HG02884 (cell line): ENCODE results near the gene RAB32.

Experiments
- ATAC-seq: cut with Tn5 transposase; IDR thresholded peaks from one replicate; pipeline ENCODE4 v1.9.1; 2021; ENCODE audit warnings: mild to moderate bottlenecking, moderate library complexity; ENCODE audit not compliant: unreplicated experiment

RAB32 gene

DNA sequence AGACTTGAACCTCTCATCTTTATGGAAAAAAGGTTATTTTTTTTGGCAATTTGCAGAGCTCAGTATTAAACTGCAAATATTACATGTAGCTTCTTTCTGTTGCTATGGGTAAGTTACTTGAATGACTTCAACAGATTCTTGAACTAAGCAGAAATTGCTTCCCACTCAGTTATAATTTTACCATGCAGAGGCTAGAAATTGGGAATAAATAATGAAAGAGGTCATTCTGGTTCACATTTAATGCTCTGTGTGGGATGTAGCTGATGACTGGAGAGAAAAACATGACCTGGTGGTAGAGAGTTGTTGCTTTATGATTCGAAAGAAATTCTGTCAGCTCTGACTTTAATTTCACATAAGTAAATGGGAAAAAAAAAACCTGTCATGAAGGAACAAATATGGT lies 38.3 kb downstream of the RAB32 start:
- ATAC-seq: no peak

DNA sequence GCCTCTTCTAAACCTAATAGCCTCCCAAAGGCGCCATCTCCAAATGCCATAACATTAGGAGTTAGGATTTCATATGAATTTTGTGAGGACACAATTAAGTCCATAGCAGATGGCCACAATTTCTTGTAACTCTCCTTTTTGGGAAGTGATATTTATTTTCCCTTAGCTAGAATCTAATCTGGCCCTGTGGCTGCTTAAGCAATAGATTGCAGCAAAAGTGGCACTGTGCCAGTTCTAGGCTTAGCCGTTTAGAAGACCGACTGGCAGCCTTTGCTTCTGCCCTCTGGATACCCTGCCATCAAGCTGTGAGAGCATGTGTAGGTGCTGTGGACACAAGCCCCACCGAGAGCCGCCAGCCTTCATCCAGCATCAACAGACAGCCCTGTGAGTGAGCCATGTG lies 39.2 kb downstream of the RAB32 start:
- no peak for ATAC-seq

DNA sequence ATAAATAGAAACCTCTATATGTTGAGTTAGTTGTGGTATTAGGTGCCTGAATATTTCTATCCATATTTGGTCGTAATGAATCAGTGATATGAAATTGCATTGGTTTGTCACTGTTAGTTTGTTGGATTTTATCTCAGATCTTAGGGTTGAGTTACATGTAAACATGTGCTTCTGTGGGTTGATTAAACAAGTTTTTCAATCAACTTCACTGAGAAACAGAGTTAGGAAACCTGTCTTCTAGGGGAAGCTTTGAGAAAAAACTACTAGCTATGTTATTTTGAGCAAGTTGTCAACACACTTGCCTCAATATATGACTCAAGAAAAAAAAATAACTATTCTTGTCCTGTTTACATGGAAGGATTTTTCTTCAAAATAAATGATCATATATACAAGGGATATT lies 40.3 kb downstream of the RAB32 start:
- no peak for ATAC-seq

DNA sequence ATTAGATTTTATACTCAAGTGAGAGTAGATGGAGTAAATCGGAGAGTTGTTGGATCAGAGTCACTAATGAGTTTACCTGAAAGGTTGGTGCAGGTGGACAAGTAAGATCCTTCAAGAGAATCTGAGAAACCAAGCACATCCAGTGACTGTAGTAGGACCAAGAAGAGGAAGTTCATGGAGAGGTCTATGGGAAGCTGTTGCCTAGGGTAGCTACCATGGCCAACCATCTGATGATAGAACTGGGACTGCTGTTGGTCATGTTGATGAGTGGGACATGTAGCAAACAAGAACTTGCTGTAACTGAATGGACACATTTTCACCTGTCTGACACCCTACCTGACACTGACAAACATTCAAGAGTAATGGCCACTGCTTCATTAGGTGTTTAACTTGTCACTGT lies 43.8 kb downstream of the RAB32 start:
- ATAC-seq: no peak

DNA sequence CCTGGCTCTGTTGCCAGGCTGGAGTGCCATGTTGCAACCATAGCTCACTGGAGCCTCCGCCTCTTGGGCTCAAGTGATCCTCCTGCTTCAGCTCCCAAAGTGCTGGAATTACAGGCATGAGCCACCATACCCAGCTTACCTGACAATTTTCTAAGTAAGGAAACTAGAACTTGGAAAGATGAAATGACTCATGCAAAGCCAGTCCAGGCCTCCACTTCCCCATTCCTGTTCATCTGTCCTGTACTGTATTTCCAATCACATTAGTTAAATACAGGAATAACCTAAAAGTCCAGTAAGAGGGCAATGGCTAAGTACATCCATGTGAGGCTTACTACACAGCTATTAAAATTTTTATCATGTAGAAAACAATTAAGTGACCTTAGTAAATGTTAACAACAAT lies 46.9 kb downstream of the RAB32 start:
- ATAC-seq: no peak

DNA sequence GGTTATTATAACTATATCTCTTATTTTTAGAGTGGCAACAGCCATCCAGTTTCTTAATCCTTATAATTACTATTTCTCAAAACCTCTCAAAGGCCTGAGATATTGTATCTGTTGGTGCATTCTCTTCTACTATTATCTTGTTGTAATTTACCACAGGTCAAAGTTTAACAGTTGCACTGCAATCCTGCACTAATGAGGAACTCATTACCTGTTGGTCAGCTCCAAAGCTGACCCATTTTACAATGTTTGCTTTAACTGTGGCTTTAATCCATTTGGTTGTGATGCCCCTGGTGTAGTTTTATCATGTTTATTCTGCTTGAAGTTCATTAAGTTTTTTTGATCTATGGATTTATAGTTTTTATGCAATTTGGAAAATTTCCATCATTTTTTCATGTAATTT lies 48.8 kb downstream of the RAB32 start:
- no peak for ATAC-seq

DNA sequence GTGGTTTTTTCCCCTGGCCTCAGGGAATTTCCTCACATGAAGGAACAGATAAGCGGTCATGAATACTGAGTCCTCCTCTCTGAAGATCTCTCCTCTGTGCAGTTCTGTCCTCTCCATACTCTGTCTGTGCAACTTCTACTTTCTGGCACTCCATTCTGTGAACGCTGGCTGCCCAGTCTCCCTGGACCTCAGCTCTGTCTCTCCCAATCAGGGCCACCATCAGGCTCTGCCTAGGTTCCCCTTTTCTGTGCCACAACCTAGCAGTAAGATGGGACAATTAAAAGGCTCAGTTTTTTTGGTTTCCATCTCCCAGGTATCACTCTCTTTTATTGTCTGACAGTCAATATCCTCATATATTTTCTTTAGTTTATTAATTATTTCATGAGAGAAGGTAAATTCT lies 50.4 kb downstream of the RAB32 start:
- ATAC-seq: no peak

DNA sequence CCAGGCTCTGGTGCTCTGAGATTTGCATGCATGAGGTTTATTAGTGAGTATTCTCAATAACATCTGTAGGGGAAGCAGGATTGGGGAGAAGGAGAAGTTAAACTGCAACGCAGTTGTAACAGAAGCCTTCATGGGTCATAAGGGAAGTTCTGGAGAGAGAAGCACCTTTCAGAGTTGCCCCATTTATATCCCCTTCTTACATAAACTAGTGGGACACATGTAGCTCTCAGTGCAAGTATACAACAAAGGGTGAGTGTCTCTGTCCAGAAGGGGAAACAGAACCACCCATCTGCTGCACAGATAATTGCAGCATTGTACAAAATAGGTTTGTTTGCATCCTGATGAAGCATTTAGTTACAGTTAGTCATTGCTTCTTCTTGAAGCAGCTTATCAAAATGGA lies 50.9 kb downstream of the RAB32 start:
- no peak for ATAC-seq

DNA sequence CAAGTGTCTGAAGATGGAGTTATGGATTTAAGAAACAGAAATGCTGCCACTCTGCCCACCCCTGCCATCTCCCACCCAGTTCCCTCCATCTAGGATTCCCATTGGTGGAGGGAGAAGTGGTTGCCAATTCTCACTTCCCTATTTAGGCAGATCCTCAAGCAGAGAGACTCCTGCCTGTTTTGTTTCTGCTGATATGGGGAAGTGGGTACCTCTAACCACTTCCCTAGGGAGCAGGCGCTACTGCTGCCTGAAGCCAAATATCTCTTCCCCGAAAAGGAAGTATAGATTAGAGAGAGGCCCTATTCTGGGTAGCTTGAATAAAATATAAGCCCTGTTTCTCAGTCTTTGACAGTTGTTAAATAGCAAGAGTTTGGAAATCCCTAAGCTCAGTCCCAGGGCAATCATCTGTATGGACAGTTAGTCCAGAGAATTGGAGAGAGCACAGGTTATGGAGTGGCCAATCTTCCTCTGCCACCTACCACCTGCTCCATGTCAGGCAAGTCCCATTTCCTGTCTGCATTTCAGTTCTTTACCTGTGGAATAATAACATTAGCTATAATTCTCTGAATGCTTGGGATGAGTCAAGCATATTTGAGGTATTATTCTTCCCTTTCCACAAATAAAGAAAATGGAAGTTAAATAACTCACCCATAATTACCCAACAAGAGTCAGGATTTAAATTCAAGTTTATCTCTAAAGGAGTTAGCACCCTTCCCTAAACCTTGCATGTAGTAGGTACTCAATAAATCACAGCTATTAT lies 52.5 kb downstream of the RAB32 start:
- ATAC-seq: no peak

DNA sequence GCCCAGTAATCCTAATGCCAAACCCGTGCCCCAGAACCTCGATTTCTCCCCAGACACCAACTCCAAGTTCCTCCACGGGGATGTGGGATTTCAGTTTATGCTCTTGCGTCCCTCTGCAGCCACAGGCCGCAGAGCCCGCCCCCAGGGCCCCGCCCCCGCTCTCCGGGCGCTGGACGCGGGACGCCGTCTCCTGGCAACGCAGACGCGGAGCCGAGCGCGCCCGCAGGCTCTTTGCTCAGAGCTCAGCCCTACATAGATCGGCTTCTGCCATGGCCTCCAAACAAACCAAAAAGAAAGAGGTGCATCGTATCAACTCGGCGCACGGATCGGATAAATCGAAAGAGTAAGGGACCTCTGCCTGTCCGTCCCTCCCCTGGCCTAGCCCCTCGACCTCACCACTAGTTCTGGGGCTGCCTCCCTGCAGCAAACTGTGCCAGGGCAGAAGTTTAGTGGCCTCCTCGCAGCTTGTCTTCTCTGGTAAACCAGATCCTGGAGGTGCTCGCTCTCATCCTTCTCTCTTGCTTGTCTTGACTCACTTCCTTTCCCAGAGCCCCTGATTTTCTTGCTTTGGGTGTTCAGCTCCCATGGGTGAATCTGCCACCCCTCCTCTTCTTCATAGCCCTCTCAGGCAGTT lies 55.3 kb downstream of the RAB32 start, which contains the start of gene ADGB:
ADGB (plus strand) TSS at position 201 of the 634 bp plus-strand sequence; CDS start at position 270, 69 bp downstream.
- no peak for ATAC-seq

DNA sequence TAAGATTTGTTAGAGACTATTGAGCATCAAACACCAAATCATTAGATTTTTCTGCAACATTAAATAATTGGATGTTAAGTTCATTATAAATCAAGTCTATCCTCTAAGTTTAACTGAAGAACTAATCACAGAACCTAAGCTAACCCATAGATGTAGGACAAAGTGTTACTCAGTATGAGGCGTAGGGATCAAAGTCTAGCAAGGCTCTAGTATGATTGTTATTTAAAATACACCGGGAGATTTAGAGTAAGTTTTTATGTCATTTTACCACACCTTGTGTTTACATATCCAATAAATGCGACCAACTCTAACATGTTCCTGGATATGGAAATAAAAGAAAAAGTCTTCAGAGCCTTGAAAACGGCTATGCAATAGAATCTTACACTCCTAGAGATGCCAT lies 57.7 kb downstream of the RAB32 start:
- ATAC-seq: no peak

DNA sequence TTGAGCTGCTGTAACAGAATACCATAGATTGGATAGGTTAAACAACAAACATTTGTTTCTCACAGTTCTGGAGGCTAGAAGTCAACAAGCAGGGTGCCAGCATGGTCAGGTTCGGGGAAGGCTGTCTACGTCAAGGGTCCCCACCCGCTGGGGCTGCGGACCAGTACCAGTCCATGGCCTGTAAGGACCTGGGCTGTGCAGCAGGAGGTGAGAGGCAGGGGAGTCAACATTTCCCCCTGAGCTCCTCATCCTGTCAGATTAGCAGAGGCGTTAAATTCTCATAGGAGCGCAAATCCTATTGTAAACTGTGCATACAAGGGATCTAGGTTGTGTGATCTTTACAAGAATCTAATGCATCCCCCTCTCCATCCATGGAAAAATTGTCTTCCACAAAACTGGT lies 58.9 kb downstream of the RAB32 start:
- no peak for ATAC-seq
